Stimulated activated CD8-positive, alpha-beta memory T cell treated with anti-CD3 and anti-CD28 coated beads, Interleukin-7, amount 100 ng/mL, for 1 hour (primary cell): ENCODE results near the gene GRK6.

ENCODE experiments used
- DNase-seq, 2 donors: peaks; one replicate each; pipeline ENCODE4 v3.0.0-alpha.2; 2020; ENCODE audit warnings: low read depth in 2 of 2

The GRK6 gene

GRCh38 chr5:177440990-177441780, 14.7 kb downstream of the GRK6 start:
- no peak for DNase-seq

- no peak for DNase-seq
Measured at GRCh38 chr5:177442066-177442826, 15.8 kb downstream of the GRK6 start.

GRCh38 chr5:177443144-177443983, 16.9 kb downstream of the GRK6 start:
- no peak for DNase-seq

GRCh38 chr5:177444106-177445051, 17.9 kb downstream of the GRK6 start:
- DNase-seq = no peak

GRCh38 chr5:177445052-177445916, 18.8 kb downstream of the GRK6 start:
- no peak for DNase-seq

- no peak for DNase-seq
Measured at GRCh38 chr5:177445917-177446199, 19.4 kb downstream of the GRK6 start.

GRCh38 chr5:177446200-177447065, 20.0 kb downstream of the GRK6 start, which contains the start of gene PRR7:
Gene PRR7, plus strand, starts transcription at chr5:177446814. Its CDS starts 8,254 bp downstream, at chr5:177455068.
- peak in 1 of 2 donors; percentile 44 for DNase-seq

- no peak for DNase-seq
Measured at GRCh38 chr5:177447066-177447610, 20.7 kb downstream of the GRK6 start.

GRCh38 chr5:177447611-177448243, 21.3 kb downstream of the GRK6 start:
- DNase-seq = no peak

- DNase-seq = no peak
Measured at GRCh38 chr5:177448244-177448950, 21.9 kb downstream of the GRK6 start.

- no peak for DNase-seq
Measured at GRCh38 chr5:177449140-177450061, 22.9 kb downstream of the GRK6 start.

GRCh38 chr5:177450667-177451424, 24.4 kb downstream of the GRK6 start:
- no peak for DNase-seq

- no peak for DNase-seq
Measured at GRCh38 chr5:177452688-177453638, 26.5 kb downstream of the GRK6 start.

- no peak for DNase-seq
Measured at GRCh38 chr5:177453852-177454396, 27.4 kb downstream of the GRK6 start.
